ENCODE data around the gene ECEL1. TPM values are rescaled to one million over a fixed set of nuclear protein-coding genes. Genes with fewer than 3 reads are reported as not detected.

ECEL1 gene
- total and polyA plus RNA-seq, 8 donors = 0.35 to 1.1 TPM; not detected in 6

DNA sequence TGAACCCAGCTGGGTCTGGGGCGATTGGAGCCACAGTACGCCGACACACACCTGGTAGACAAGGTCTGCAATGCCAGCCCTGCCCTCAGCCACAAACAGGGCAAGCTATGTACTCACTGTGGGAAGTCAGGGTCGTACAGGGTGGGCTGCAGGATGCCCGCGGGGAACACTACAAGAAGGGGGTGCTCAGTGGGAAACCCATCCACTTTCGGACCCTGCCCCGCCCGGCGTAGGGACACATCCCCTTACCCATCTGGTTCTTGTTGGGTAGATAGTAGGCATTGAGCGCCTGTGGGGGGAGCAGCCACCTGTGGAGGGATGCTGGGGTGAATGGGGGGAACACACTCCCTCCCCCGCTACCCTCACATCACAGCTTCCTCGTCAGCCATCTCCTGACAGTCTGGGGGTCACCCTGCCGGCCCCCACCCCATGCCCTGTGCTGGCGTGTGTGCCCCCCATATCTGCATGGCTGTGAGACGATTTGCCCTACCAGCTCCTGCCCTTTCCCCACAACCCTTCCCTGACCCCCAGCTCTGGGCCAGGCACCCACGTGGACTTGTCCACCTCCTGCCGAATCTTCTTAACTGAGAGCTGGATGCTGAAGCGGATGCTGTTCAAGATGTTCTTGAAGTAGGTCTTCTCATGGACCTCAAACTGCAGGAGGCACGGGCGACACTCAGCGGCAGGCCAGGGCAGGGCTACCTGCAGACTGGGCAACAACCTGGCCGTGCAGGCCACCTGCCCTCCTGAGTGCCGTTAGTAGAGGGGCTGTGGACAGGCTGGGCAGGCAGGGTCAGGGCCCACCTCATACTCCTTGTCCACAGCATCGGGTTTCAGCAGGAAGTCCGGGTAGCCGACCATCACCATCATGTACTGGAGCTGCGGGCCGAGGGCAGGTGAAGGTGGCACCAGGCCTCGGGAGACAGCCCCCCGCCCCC lies 5.1 kb downstream of the ECEL1 start:
- Histone ChIP-seq H3K36me3 (no peaks in the 10 kb centered on the region), H3K4me1 (peaks cover 10 to 27% (median 18%) of the 10 kb centered on the region in 4 donors), H3K9me3 (no peaks in the 10 kb centered on the region), H3K27me3 (peaks cover 26 to 88% (median 41%) of the 10 kb centered on the region in 3 donors), H3K27ac (no peak overlapping the region), H3K4me3 (no peak overlapping the region)
- no peak for DNase-seq
- intact Hi-C loops (cut with DNase I; ENCODE audit: low total_unique reads) = no loop called here
- TF ChIP-seq, protein P1, sequence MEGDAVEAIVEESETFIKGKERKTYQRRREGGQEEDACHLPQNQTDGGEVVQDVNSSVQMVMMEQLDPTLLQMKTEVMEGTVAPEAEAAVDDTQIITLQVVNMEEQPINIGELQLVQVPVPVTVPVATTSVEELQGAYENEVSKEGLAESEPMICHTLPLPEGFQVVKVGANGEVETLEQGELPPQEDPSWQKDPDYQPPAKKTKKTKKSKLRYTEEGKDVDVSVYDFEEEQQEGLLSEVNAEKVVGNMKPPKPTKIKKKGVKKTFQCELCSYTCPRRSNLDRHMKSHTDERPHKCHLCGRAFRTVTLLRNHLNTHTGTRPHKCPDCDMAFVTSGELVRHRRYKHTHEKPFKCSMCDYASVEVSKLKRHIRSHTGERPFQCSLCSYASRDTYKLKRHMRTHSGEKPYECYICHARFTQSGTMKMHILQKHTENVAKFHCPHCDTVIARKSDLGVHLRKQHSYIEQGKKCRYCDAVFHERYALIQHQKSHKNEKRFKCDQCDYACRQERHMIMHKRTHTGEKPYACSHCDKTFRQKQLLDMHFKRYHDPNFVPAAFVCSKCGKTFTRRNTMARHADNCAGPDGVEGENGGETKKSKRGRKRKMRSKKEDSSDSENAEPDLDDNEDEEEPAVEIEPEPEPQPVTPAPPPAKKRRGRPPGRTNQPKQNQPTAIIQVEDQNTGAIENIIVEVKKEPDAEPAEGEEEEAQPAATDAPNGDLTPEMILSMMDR (IDR thresholded peaks at IDR 0.05) = no peak
- no peak for TF ChIP-seq POLR2A (IDR thresholded peaks at IDR 0.05)
- TF ChIP-seq EP300 (IDR thresholded peaks at IDR 0.05) = no peak
- TF ChIP-seq POLR2AphosphoS5 (IDR thresholded peaks at IDR 0.05) = no peak
- 84 to 92% (median 86%) methylated on average over 24 to 31 of the region's 31 CpGs for WGBS, 5 donors

DNA sequence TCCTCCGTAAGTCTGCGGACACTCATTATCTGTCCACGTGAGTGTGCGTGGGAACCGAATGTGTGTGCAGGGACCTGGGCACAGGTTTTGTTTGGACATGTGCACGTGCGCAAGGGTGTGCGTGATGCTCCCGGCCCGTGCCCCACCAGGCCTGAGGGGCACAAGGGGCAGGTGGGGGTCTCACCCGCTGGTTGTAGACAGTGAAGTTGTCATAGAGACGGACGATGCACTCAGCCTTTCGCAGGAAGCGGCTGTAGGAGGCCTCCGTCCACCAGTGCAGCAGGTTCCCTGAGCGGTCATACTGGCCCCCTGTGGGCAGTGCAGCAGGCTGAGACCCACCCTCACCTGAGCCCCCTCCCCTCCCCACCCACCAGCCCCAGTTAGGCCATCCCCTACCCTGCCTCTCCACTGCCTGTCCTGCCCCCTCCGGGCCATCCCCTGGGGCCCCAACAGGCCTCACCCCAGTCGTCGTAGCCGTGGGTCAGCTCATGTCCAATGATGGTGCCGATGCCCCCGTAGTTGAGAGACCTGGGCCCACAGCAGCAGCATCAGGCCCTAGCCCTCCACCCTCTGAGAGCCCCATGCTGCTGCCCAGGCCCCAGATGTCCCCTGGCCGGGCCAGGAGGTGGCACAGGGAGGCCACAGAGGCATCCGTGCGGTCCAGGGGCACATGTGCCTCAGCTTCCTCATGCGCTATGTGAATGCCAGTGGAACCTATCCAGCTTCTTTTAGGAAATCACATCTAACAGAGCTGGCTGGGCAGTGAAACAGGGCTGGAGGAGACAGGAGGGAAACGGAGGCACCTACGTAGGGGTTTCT lies 6.1 kb downstream of the ECEL1 start:
- Histone ChIP-seq H3K9me3 (no peaks in the 10 kb centered on the region), H3K4me1 (peaks cover under 1 to 16% (median 10%) of the 10 kb centered on the region in 4 donors), H3K27me3 (peaks cover 22 to 83% (median 31%) of the 10 kb centered on the region in 3 donors), H3K4me3 (no peak overlapping the region), H3K36me3 (no peaks in the 10 kb centered on the region), H3K27ac (no peak overlapping the region)
- TF ChIP-seq POLR2A (IDR thresholded peaks at IDR 0.05) (no peak), POLR2AphosphoS5 (IDR thresholded peaks at IDR 0.05) (no peak), EP300 (IDR thresholded peaks at IDR 0.05) (no peak)
- TF ChIP-seq, protein P1 (IDR thresholded peaks at IDR 0.05) = no peak
- 82 to 90% (median 85%) methylated on average over 28 to 29 of the region's 29 CpGs for WGBS, 5 donors
- DNase-seq = no peak
- intact Hi-C loops (cut with DNase I; ENCODE audit: low total_unique reads) = no loop called here

DNA sequence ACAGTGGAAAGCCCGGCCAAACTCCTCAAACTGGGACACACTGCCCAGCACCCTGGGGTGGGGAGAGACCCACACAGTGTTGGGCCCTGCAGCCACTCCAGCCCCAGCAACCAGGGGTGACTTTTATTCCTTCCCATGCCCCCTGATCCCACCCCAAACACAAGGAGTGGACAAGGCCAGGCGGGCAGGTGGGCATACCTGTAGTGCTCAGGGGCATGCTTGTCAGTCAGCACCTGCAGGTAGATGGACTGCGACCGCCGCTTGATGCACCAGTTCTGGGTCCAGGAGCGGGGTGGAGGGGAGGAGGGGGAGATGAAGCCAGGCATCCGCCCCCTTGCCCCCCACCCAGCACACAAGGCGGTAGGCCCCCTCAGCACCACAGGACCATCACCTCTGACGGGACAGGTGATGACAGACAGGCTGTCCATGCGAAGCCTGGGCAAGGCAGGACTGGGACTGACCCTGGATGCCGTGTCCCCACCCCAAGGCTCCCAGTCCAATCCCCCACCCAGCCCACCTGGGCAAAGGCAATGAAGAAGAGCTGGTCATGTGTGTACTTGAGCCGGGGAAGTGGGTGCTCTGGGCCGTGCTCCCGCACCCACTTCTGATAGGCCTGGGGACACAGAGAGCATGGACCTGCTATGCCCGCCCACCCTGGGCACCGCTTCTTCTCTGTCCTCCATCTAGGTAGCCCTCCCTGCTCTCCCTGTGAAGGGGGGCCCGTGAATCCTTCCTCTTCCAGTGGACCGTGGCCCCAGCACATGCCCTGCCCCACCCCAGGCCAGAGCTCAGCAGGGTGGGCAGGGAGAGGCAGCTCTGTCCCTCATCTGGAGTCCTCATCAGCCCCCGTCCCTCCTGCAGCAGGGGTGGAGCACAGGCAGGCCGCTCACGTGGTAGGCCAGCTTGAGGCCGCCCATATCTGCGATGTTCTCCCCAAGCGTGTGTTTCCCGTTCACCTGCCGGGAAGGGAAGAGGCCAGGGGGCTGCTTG lies 7.1 kb downstream of the ECEL1 start:
- H3K4me3 ChIP-seq = no peak overlapping the region
- H3K36me3 ChIP-seq = no peaks in the 10 kb centered on the region
- H3K27ac ChIP-seq = no peak overlapping the region
- H3K27me3 ChIP-seq = peaks cover 12 to 79% (median 21%) of the 10 kb centered on the region in 3 donors
- intact Hi-C loops (cut with DNase I; ENCODE audit: low total_unique reads) = no loop called here
- H3K4me1 ChIP-seq = peaks cover 0 to 6% (median 3%) of the 10 kb centered on the region in 4 donors
- TF ChIP-seq EP300 (IDR thresholded peaks at IDR 0.05) (no peak), POLR2A (IDR thresholded peaks at IDR 0.05) (no peak), POLR2AphosphoS5 (IDR thresholded peaks at IDR 0.05) (no peak)
- TF ChIP-seq, protein P1 (IDR thresholded peaks at IDR 0.05) = no peak
- 73 to 80% (median 77%) methylated on average over 18 to 26 of the region's 26 CpGs for WGBS, 5 donors
- H3K9me3 ChIP-seq = no peaks in the 10 kb centered on the region
- no peak for DNase-seq

Measured in stomach (tissue), 9 donors.